ENCODE measurements around the gene SPATA7. TPM values are rescaled to one million over a fixed set of nuclear protein-coding genes. Genes with fewer than 3 reads are reported as not detected.

Gene SPATA7
- total RNA-seq, 1 experiment from 2014 or later = 50.2 TPM

GRCh38 chr14:88417594-88417993 lies 32.1 kb downstream of the SPATA7 start:
- DNase-seq (ENCODE audit: extremely low read depth, low read depth) = no peak

GRCh38 chr14:88420187-88420586 lies 34.7 kb downstream of the SPATA7 start:
- no peak for DNase-seq (ENCODE audit: extremely low read depth, low read depth)

GRCh38 chr14:88421286-88421685 lies 35.8 kb downstream of the SPATA7 start:
- DNase-seq (ENCODE audit: extremely low read depth, low read depth) = no peak

- DNase-seq (ENCODE audit: extremely low read depth, low read depth) = no peak
These were observed 36.6 kb downstream of the SPATA7 start for GRCh38 chr14:88422047-88422446.

- DNase-seq (ENCODE audit: extremely low read depth, low read depth) = peak; percentile 31
These were observed 37.6 kb downstream of the SPATA7 start for GRCh38 chr14:88422919-88423650.

GRCh38 chr14:88424573-88424972 lies 39.1 kb downstream of the SPATA7 start:
- no peak for DNase-seq (ENCODE audit: extremely low read depth, low read depth)

GRCh38 chr14:88426271-88426670 lies 40.8 kb downstream of the SPATA7 start:
- peak; percentile 29 for DNase-seq (ENCODE audit: extremely low read depth, low read depth)

GRCh38 chr14:88430976-88431375 lies 45.5 kb downstream of the SPATA7 start:
- DNase-seq (ENCODE audit: extremely low read depth, low read depth) = no peak

GRCh38 chr14:88437658-88438057 lies 52.2 kb downstream of the SPATA7 start:
- no peak for DNase-seq (ENCODE audit: extremely low read depth, low read depth)

GRCh38 chr14:88439088-88439487 lies 53.6 kb downstream of the SPATA7 start:
- no peak for DNase-seq (ENCODE audit: extremely low read depth, low read depth)

GRCh38 chr14:88452231-88452630 lies 66.8 kb downstream of the SPATA7 start:
- DNase-seq (ENCODE audit: extremely low read depth, low read depth) = no peak

- no peak for DNase-seq (ENCODE audit: extremely low read depth, low read depth)
These were observed 69.4 kb downstream of the SPATA7 start for GRCh38 chr14:88454886-88455285.

GRCh38 chr14:88463318-88463717 lies 77.9 kb downstream of the SPATA7 start:
- peak; percentile 39 for DNase-seq (ENCODE audit: extremely low read depth, low read depth)

- no peak for DNase-seq (ENCODE audit: extremely low read depth, low read depth)
These were observed 82.9 kb downstream of the SPATA7 start for GRCh38 chr14:88468406-88468805.

GRCh38 chr14:88470542-88471440 lies 85.3 kb downstream of the SPATA7 start:
- no peak for DNase-seq (ENCODE audit: extremely low read depth, low read depth)

GRCh38 chr14:88473791-88474190 lies 88.3 kb downstream of the SPATA7 start:
- DNase-seq (ENCODE audit: extremely low read depth, low read depth) = no peak

GRCh38 chr14:88476214-88476774 lies 90.8 kb downstream of the SPATA7 start:
- no peak for DNase-seq (ENCODE audit: extremely low read depth, low read depth)

- DNase-seq (ENCODE audit: extremely low read depth, low read depth) = no peak
These were observed 91.4 kb downstream of the SPATA7 start for GRCh38 chr14:88476825-88477224.

- DNase-seq (ENCODE audit: extremely low read depth, low read depth) = no peak
These were observed 92.2 kb downstream of the SPATA7 start for GRCh38 chr14:88477513-88478250.

- DNase-seq (ENCODE audit: extremely low read depth, low read depth) = no peak
These were observed 93.5 kb downstream of the SPATA7 start for GRCh38 chr14:88478931-88479330.

GRCh38 chr14:88479574-88479987 lies 94.1 kb downstream of the SPATA7 start:
- DNase-seq (ENCODE audit: extremely low read depth, low read depth) = no peak

Measured in NCI-H460 (cell line).